DOHH2 (cell line): ENCODE results near the gene FAM193A.

Experiments
- CTCF ChIP-seq: fragments of 200-600 bp; sonication (generic); IDR thresholded peaks from one replicate; pipeline ENCODE4 v1.5.1; 2014; ENCODE audit warnings: antibody characterized with exemption, mild to moderate bottlenecking, low read depth, low read length; ENCODE audit not compliant: poor library complexity, severe bottlenecking
- EZH2phosphoT487 ChIP-seq: fragments of 200-600 bp; sonication (generic); IDR thresholded peaks from 2 replicates; pipeline ENCODE4 v1.6.1; 2017; ENCODE audit warnings: borderline replicate concordance, mild to moderate bottlenecking, antibody characterized with exemption, low read length, moderate library complexity, mixed read lengths

GRCh38 chr4:2685541-2685940 is 149.1 kb downstream of the FAM193A start:
- no peak for TF ChIP-seq CTCF
- no peak for TF ChIP-seq EZH2phosphoT487
